HepG2 (cell line): Measurements from ENCODE around the gene JMJD6.

ENCODE experiments used
- CTCF ChIP-seq: sonication (generic); formaldehyde crosslinking; IDR thresholded peaks from 2 replicates; pipeline ENCODE4 v1.5.0; 2020; ENCODE audit warnings: mild to moderate bottlenecking, missing genetic modification reagents, moderate library complexity
- POLR2AphosphoS5 ChIP-seq: IDR thresholded peaks from 2 replicates; pipeline ENCODE4 v1.6.1; 2012; ENCODE audit warnings: low read depth, low read length

- TF ChIP-seq CTCF (CRISPR knock-in tag): no peak
- TF ChIP-seq POLR2AphosphoS5: no peak
Observed at GRCh38 chr17:76744747-76745146, 18.3 kb upstream of the JMJD6 start.
